Neural cell (in vitro differentiated cells): Measurements from ENCODE around the gene JAGN1. TPM values are rescaled to one million over a fixed set of nuclear protein-coding genes. Genes with fewer than 3 reads are reported as not detected.
"Not testable (repeated sequence)": the region's sequence is repeated elsewhere in the genome, so short reads cannot be mapped to it uniquely, and the experiment has no call there.

Experiments used
- H2AFZ ChIP-seq: fragments of 200-600, 300-800 bp; sonication (generic), shearing (Covaris generic); 2 replicates; pipeline ENCODE4 v1.6.0; 2014; ENCODE audit warnings: low read depth, mild to moderate bottlenecking, antibody characterized with exemption, low read length, moderate library complexity
- H3F3A ChIP-seq: fragments of 200-600 bp; shearing (Covaris generic); 2 replicates; pipeline ENCODE4 v1.6.1; 2016; ENCODE audit warnings: mild to moderate bottlenecking, moderate library complexity, mixed read lengths, antibody characterized with exemption, low read length; ENCODE audit not compliant: insufficient read depth, poor library complexity, severe bottlenecking
- H3K27ac ChIP-seq: fragments of 200-600, 300-800 bp; sonication (generic), shearing (Covaris generic); 2 replicates; pipeline ENCODE4 v1.5.1; 2014; ENCODE audit warnings: mild to moderate bottlenecking, low read length, moderate library complexity
- H3K27me3 ChIP-seq: fragments of 300-800, 200-600 bp; sonication (generic), shearing (Covaris generic); 2 replicates; pipeline ENCODE4 v1.6.0; 2014; ENCODE audit warnings: mild to moderate bottlenecking, low read depth, low read length, moderate library complexity; ENCODE audit not compliant: insufficient read depth
- H3K36me3 ChIP-seq: fragments of 300-800, 200-600 bp; sonication (generic), shearing (Covaris generic); 2 replicates; pipeline ENCODE4 v1.5.1; 2014; ENCODE audit warnings: mild to moderate bottlenecking, antibody characterized with exemption, low read length, moderate library complexity; ENCODE audit not compliant: insufficient read depth
- H3K4me2 ChIP-seq: fragments of 300-800, 200-600 bp; sonication (generic), shearing (Covaris generic); 2 replicates; pipeline ENCODE4 v1.6.0; 2014; ENCODE audit warnings: mild to moderate bottlenecking, low read length
- H3K4me3 ChIP-seq: fragments of 300-800, 200-600 bp; sonication (generic), shearing (Covaris generic); 2 replicates; pipeline ENCODE4 v1.5.1; 2014; ENCODE audit warnings: mild to moderate bottlenecking, low read length, moderate library complexity
- H3K79me2 ChIP-seq: fragments of 200-600 bp; shearing (Covaris generic); replicated peaks from 2 replicates; pipeline ENCODE4 v1.6.0; 2014; ENCODE audit warnings: mild to moderate bottlenecking, low read length, moderate library complexity; ENCODE audit not compliant: insufficient read depth
- H3K9ac ChIP-seq: fragments of 300-800, 200-600 bp; sonication (generic), shearing (Covaris generic); 2 replicates; pipeline ENCODE4 v1.6.1; 2016; ENCODE audit warnings: mild to moderate bottlenecking, low read length, mixed read lengths
- H3K9me2 ChIP-seq: fragments of 200-600 bp; shearing (Covaris generic); 2 replicates; pipeline ENCODE4 v1.6.1; 2016; ENCODE audit warnings: mild to moderate bottlenecking, low read length, mixed read lengths; ENCODE audit not compliant: insufficient read depth
- H3K9me3 ChIP-seq: fragments of 200-600, 300-800 bp; sonication (generic), shearing (Covaris generic); 2 replicates; pipeline ENCODE4 v1.6.1; 2016; ENCODE audit warnings: mild to moderate bottlenecking, mixed run types, low read length, moderate library complexity, mixed read lengths
- H4K20me1 ChIP-seq: fragments of 200-600 bp; shearing (Covaris generic); 2 replicates; pipeline ENCODE4 v1.6.1; 2016; ENCODE audit warnings: mild to moderate bottlenecking, mixed run types; ENCODE audit not compliant: insufficient read depth
- EP300 ChIP-seq: fragments of 450-650 bp; conservative IDR thresholded peaks from 2 replicates; pipeline ENCODE4 v1.6.1; 2014; ENCODE audit warnings: antibody characterized with exemption, mild to moderate bottlenecking, moderate library complexity; ENCODE audit not compliant: poor library complexity, severe bottlenecking
- EZH2 ChIP-seq: fragments of 200-600, 300-800 bp; shearing (Covaris generic), sonication (generic); IDR thresholded peaks from 2 replicates; pipeline ENCODE4 v1.6.1; 2014; ENCODE audit warnings: antibody characterized with exemption, low read length, borderline replicate concordance, mild to moderate bottlenecking; ENCODE audit not compliant: insufficient read depth, poor library complexity, severe bottlenecking
- MXI1 ChIP-seq: fragments of 450-650 bp; conservative IDR thresholded peaks from 2 replicates; pipeline ENCODE4 v1.6.1; 2014; ENCODE audit warnings: antibody characterized with exemption, mild to moderate bottlenecking; ENCODE audit not compliant: poor library complexity, severe bottlenecking
- POLR2AphosphoS5 ChIP-seq: IDR thresholded peaks from 2 replicates; pipeline ENCODE4 v1.6.1; 2012
- RAD21 ChIP-seq: fragments of 450-650 bp; conservative IDR thresholded peaks from 2 replicates; pipeline ENCODE4 v1.6.1; 2014; ENCODE audit warnings: antibody characterized with exemption, mild to moderate bottlenecking, moderate library complexity
- REST ChIP-seq: IDR thresholded peaks from 2 replicates; pipeline ENCODE4 v1.6.1; 2012; ENCODE audit warnings: borderline replicate concordance
- SMC3 ChIP-seq: fragments of 450-650 bp; conservative IDR thresholded peaks from 2 replicates; pipeline ENCODE4 v1.6.1; 2014; ENCODE audit warnings: antibody characterized with exemption, mild to moderate bottlenecking, moderate library complexity; ENCODE audit not compliant: poor library complexity
- TAF1 ChIP-seq: IDR thresholded peaks from 2 replicates; pipeline ENCODE4 v1.6.1; 2012; ENCODE audit warnings: low read depth
- polyA plus RNA-seq: library from polyadenylated mRNA; depleted of rRNA; stranded (reverse); fragments of >200 nt; gene quantifications from 2 replicates; pipeline ENCODE4 v1.2.3, GENCODE V29; 2014
- TF ChIP-seq, protein P1 (sequence below): fragments of 450-650 bp; IDR thresholded peaks from 2 replicates; pipeline ENCODE4 v1.5.1; 2014; ENCODE audit warnings: antibody characterized with exemption, mild to moderate bottlenecking, moderate library complexity; ENCODE audit not compliant: poor library complexity, severe bottlenecking

Gene JAGN1
- polyA plus RNA-seq, 1 donor from 2014 or later: 26.5 TPM

DNA sequence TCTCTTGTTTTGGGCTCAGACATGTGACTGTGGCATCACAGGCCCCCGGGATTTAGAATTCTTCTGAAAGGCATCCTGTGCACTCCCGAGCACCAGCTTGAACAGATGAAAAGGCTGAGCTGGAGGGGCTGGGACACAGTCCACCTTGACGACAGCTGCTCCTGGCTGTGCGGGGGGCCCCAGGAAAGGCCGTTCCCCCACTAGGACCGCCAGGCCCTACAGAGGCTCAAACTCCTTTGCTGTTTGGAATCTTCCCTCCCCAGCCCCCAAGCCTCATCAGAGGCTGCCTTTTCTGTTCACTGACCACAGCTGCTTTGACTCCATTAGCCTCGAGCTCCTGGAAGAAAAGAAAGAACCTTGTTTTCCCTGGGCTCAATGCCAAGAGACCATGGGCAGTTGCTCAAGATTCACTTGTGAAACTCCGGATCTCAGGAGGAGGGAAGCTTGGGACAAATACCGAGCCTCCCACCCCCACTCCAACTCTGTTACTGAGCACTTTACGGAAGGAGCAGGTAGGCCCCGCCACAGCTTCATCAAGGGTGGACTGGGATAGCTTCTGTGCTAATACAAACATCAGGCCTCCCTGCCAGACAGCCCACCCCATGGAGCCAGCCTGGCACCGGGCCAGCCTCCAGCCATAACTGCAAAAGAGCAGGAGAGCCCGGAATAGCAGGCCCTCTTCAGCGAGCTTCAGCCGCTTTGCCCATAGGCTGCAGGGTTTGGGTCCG is 26.0 kb upstream of the JAGN1 start:
- no peaks in the 10 kb centered on the region for H3K9me2 ChIP-seq
- H2AFZ ChIP-seq: no peak overlapping the region
- H3K9me3 ChIP-seq: no peaks in the 10 kb centered on the region
- H3K27ac ChIP-seq: no peak overlapping the region
- no peak overlapping the region for H3K4me2 ChIP-seq
- TF ChIP-seq POLR2AphosphoS5: no peak
- TF ChIP-seq TAF1: no peak
- no peak for TF ChIP-seq MXI1
- TF ChIP-seq EP300: no peak
- no peak for TF ChIP-seq RAD21
- TF ChIP-seq EZH2: no peak
- TF ChIP-seq, protein P1, sequence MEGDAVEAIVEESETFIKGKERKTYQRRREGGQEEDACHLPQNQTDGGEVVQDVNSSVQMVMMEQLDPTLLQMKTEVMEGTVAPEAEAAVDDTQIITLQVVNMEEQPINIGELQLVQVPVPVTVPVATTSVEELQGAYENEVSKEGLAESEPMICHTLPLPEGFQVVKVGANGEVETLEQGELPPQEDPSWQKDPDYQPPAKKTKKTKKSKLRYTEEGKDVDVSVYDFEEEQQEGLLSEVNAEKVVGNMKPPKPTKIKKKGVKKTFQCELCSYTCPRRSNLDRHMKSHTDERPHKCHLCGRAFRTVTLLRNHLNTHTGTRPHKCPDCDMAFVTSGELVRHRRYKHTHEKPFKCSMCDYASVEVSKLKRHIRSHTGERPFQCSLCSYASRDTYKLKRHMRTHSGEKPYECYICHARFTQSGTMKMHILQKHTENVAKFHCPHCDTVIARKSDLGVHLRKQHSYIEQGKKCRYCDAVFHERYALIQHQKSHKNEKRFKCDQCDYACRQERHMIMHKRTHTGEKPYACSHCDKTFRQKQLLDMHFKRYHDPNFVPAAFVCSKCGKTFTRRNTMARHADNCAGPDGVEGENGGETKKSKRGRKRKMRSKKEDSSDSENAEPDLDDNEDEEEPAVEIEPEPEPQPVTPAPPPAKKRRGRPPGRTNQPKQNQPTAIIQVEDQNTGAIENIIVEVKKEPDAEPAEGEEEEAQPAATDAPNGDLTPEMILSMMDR: no peak
- TF ChIP-seq REST: no peak
- no peak for TF ChIP-seq SMC3
- H4K20me1 ChIP-seq: no peaks in the 10 kb centered on the region
- no peaks in the 10 kb centered on the region for H3F3A ChIP-seq
- no peak overlapping the region for H3K9ac ChIP-seq
- no peak overlapping the region for H3K4me3 ChIP-seq
- H3K36me3 ChIP-seq: no peaks in the 10 kb centered on the region
- no peaks in the 10 kb centered on the region for H3K79me2 ChIP-seq
- H3K27me3 ChIP-seq: no peaks in the 10 kb centered on the region

DNA sequence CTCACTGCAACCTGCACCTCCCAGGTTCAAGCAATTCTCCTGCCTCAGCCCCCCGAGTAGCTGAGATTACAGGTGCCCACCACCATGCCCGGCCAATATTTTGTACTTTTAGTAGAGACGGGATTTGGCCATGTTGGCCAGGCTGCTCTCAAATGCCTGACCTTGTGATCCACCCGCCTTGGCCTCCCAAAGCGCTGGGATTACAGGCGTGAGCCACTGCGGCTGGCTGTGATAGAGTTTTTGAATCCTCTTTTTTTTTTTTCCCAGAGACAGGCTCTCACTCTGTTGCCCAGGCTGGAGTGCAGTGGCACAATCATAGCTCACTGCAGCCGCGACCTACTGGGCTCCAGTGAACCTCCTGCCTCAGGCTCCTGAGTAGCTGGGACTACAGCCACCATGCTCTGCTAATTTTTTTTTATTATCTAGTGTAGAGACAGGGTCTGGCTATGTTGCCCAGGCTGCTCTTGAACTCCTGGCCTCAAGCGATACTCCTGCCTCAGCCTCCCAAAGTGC is 25.2 kb upstream of the JAGN1 start:
- H3K79me2 ChIP-seq, H4K20me1 ChIP-seq, H3K9me2 ChIP-seq, H2AFZ ChIP-seq, H3K4me2 ChIP-seq, H3K4me3 ChIP-seq, H3K27me3 ChIP-seq, H3K36me3 ChIP-seq, H3K27ac ChIP-seq, H3F3A ChIP-seq, H3K9ac ChIP-seq, H3K9me3 ChIP-seq: not testable (repeated sequence)
